Loucy (cell line): ENCODE results near the gene SDK1.

Experiments used
- H2AFZ ChIP-seq: fragments of 200-600 bp; sonication (generic); 2 replicates; pipeline ENCODE4 v1.6.0; 2016; ENCODE audit warnings: antibody characterized with exemption, mild to moderate bottlenecking, low read length, moderate library complexity
- H3F3A ChIP-seq: fragments of 200-600 bp; 2 replicates; pipeline ENCODE4 v1.6.0; 2016; ENCODE audit warnings: antibody characterized with exemption, low read depth, mild to moderate bottlenecking
- H3K27me3 ChIP-seq: fragments of 200-600 bp; sonication (generic); 2 replicates; pipeline ENCODE4 v1.6.1; 2014; ENCODE audit warnings: low read length, mild to moderate bottlenecking; ENCODE audit not compliant: insufficient read depth, poor library complexity, severe bottlenecking
- H3K36me3 ChIP-seq: fragments of 200-600 bp; sonication (generic); 2 replicates; pipeline ENCODE4 v1.6.1; 2016; ENCODE audit warnings: low read length; ENCODE audit not compliant: insufficient read depth
- H3K4me1 ChIP-seq: fragments of 200-600 bp; sonication (generic); 2 replicates; pipeline ENCODE4 v1.5.1; 2014; ENCODE audit warnings: low read length, mild to moderate bottlenecking; ENCODE audit not compliant: insufficient read depth, poor library complexity, severe bottlenecking
- H3K4me2 ChIP-seq: fragments of 200-600 bp; sonication (generic); 2 replicates; pipeline ENCODE4 v1.6.0; 2014; ENCODE audit warnings: antibody characterized with exemption, low read length, low read depth, mild to moderate bottlenecking; ENCODE audit not compliant: poor library complexity, severe bottlenecking
- H3K4me3 ChIP-seq: fragments of 200-600 bp; sonication (generic); 2 replicates; pipeline ENCODE4 v1.5.1; 2014; ENCODE audit warnings: low read length, mild to moderate bottlenecking, mixed read lengths; ENCODE audit not compliant: poor library complexity, severe bottlenecking
- H3K79me2 ChIP-seq: fragments of 200-600 bp; sonication (generic); 2 replicates; pipeline ENCODE4 v1.6.1; 2014; ENCODE audit warnings: low read length; ENCODE audit not compliant: insufficient read depth
- H3K9ac ChIP-seq: fragments of 200-600 bp; sonication (generic); 2 replicates; pipeline ENCODE4 v1.6.0; 2014; ENCODE audit warnings: mild to moderate bottlenecking, low read depth, low read length, moderate library complexity; ENCODE audit not compliant: poor library complexity, severe bottlenecking
- H3K9me2 ChIP-seq: fragments of 200-600 bp; sonication (generic); replicated peaks from 2 replicates; pipeline ENCODE4 v1.6.1; 2016; ENCODE audit warnings: low read depth, low read length, mixed read lengths
- H3K9me3 ChIP-seq: fragments of 200-600 bp; sonication (generic); 2 replicates; pipeline ENCODE4 v1.6.1; 2014; ENCODE audit warnings: mild to moderate bottlenecking, antibody characterized with exemption, low read length, low read depth; ENCODE audit not compliant: insufficient read depth
- H4K20me1 ChIP-seq: fragments of 200-600 bp; sonication (generic); 2 replicates; pipeline ENCODE4 v1.6.0; 2014; ENCODE audit warnings: antibody characterized with exemption, low read length, mild to moderate bottlenecking; ENCODE audit not compliant: insufficient read depth, poor library complexity, severe bottlenecking
- CTCF ChIP-seq: fragments of 200-600 bp; sonication (generic); conservative IDR thresholded peaks from 2 replicates; pipeline ENCODE4 v1.5.1; 2014; ENCODE audit warnings: mild to moderate bottlenecking, antibody characterized with exemption, low read length
- EZH2phosphoT487 ChIP-seq: fragments of 200-600 bp; IDR thresholded peaks from 2 replicates; pipeline ENCODE4 v1.6.1; 2018; ENCODE audit warnings: antibody characterized with exemption, mild to moderate bottlenecking, moderate library complexity, borderline replicate concordance

The SDK1 gene

GRCh38 chr7:3987426-3987927 lies 686.4 kb downstream of the SDK1 start:
- H3K79me2 ChIP-seq = no peaks in the 10 kb centered on the region
- H3K9me2 ChIP-seq = no peaks in the 10 kb centered on the region
- H3K4me2 ChIP-seq = no peak overlapping the region
- H3F3A ChIP-seq = no peaks in the 10 kb centered on the region
- no peaks in the 10 kb centered on the region for H4K20me1 ChIP-seq
- H3K27me3 ChIP-seq = no peaks in the 10 kb centered on the region
- H2AFZ ChIP-seq = no peak overlapping the region
- TF ChIP-seq CTCF (no peak), EZH2phosphoT487 (no peak)
- no peak overlapping the region for H3K9ac ChIP-seq
- peaks cover 4% of the 10 kb centered on the region; the same call in 1 of the 2 replicates for H3K9me3 ChIP-seq
- no peak overlapping the region for H3K4me3 ChIP-seq
- H3K4me1 ChIP-seq = no peaks in the 10 kb centered on the region
- H3K36me3 ChIP-seq = no peaks in the 10 kb centered on the region

- Histone ChIP-seq H3F3A (no peaks in the 10 kb centered on the region), H3K9me3 (peaks cover 4% of the 10 kb centered on the region; the same call in 1 of the 2 replicates), H4K20me1 (no peaks in the 10 kb centered on the region), H3K27me3 (no peaks in the 10 kb centered on the region), H3K4me1 (no peaks in the 10 kb centered on the region), H3K4me3 (no peak overlapping the region), H2AFZ (no peak overlapping the region), H3K9me2 (no peaks in the 10 kb centered on the region), H3K36me3 (no peaks in the 10 kb centered on the region), H3K79me2 (no peaks in the 10 kb centered on the region), H3K9ac (no peak overlapping the region), H3K4me2 (no peak overlapping the region)
- TF ChIP-seq EZH2phosphoT487 (no peak), CTCF (no peak)
Observed at GRCh38 chr7:3989723-3990122, 688.7 kb downstream of the SDK1 start.

- Histone ChIP-seq H3K27me3 (no peaks in the 10 kb centered on the region), H3K79me2 (no peaks in the 10 kb centered on the region), H3K9ac (no peak overlapping the region), H2AFZ (no peak overlapping the region), H4K20me1 (no peaks in the 10 kb centered on the region), H3K4me3 (no peak overlapping the region), H3K4me2 (no peak overlapping the region), H3K36me3 (no peaks in the 10 kb centered on the region), H3K4me1 (no peaks in the 10 kb centered on the region), H3K9me2 (no peaks in the 10 kb centered on the region), H3K9me3 (peaks cover 4% of the 10 kb centered on the region; the same call in 1 of the 2 replicates), H3F3A (no peaks in the 10 kb centered on the region)
- no peak for TF ChIP-seq CTCF
- TF ChIP-seq EZH2phosphoT487 = no peak
Observed at GRCh38 chr7:3991731-3992231, 690.7 kb downstream of the SDK1 start.
